ENCODE measurements around the gene CHD1.

CHD1 gene

DNA sequence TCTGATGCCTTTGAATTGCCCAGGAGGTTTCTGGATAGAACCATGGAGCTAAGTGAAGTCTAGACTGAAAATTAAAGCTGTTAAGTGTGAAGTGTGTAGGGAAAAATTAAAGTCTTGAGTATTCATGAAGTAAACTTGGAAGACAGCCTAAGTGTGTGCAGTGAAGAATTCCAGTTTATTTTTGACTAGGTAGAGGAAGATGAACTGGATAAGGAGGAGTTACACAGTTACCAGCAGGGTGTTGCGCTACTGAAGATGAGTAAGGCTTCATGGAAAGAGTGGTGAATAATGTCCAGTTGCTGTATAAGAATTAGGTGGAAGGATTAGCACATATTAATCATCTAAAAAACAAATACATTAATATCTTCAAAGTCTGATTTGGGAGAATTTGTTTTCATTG lies 5.7 kb upstream of the CHD1 start:
- DNase-seq: no peak

GRCh38 chr5:98933445-98934072 lies 4.8 kb upstream of the CHD1 start:
- peak; percentile 72 for DNase-seq

- DNase-seq: no peak
Measured at GRCh38 chr5:98930972-98931762, 2.4 kb upstream of the CHD1 start.

DNA sequence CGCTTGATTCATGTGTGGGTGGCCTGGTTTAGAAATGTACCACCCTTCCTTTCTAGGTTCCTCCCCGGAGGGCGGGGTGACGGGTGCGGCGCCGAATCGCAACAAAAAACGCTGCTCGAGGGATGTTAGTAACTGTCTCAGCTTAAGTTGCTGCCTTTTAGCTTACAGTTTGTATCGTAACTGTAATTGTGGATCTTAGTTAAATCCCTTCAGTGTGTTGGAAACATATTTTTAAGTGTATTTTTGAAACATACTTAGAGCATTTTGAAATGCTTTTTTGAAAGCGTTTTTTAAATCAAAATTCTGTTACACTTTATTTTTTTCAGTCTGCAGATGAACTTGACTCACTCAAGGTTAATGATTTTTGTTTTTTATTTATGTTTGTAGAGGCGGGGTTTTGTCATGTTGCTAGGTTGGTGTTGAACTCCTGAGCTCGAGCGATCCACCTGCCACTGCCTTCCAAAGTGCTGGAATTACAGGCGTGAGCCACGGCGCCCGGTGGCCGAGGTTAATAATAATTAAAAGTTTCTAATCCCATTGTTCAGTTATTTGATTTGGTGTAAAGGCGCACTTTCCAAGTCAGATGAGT lies 997 bp upstream of the CHD1 start:
- no peak for DNase-seq

DNA sequence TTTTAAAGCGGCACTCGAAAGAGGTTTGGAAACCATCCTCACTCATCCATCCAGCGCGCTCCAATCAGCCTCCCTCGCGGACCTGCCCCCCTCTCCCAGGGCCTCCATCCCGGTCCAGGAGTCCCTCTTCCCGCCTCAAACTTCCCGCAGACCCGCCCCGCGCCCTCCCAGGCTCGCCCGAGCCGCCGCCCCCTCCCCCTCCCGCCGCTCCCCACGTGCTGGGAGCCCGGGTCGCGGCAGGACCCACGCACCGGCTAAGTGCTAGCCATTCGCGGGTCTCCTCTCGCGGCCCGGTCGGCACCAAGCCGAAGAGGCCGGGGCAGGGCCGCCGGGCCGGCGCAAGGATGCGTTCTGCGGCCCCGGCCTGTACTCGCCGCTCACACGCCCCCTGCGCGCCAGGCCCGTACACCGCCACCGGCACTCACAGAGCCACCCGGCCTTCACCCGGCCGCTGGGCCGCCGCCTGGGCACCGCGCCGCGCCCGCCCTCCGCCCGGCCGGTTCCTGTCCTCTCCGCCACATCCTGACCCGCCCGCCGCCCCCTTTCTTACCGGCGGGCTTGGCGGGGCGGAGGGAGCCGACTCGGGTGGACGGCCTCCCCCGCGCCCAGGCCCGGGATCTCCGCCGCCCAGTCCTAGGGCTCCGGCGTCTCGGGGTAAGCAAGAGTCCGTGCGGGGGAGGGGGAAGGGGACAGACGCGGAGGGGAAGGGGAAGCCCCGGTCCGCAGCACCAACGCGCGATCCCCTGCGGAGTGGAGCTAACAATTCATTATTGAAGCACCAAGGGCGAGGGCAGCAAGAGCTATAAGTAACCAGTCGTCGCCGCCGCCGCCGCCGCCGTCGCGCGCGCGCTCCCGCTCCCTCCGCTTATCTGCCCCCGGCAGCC lies 576 bp downstream of the CHD1 start:
- DNase-seq: peak; percentile 52

DNA sequence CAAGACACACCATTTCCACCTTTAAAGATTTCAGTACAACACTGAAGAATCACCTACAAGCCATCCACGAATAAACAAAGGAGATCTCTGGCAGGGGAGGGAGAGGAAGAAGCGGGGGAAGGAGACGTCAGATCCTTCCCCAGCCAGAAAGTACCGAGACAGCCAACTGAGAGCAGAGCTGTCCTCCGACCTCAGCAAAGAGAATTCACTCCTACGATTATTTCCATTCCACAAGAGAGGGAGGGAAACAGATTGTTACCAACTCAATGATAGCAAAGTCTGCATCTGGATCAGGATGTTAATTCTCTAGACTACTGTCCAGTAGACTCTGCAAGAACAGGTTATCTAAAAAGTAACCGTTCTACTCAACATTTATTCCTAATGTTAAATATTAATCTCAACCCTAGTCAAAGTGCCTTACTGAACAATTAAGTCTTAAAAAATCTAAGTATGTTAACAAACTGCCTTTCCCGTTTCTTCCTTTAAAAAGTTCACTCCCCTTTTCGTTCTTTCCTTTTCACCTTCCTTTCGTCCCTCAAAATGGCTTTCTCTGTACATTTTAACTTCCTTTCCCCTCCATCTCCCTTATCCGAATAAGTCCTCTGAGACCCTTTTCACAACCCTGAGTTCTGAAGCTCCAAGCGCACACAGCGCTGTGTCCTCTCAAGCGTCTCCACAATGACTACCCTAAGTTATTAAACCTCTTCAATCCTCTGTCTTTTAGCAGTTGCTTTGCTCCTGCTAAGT lies 1.4 kb downstream of the CHD1 start:
- peak; percentile 86 for DNase-seq

GRCh38 chr5:98923966-98924365 lies 4.8 kb downstream of the CHD1 start:
- no peak for DNase-seq

DNA sequence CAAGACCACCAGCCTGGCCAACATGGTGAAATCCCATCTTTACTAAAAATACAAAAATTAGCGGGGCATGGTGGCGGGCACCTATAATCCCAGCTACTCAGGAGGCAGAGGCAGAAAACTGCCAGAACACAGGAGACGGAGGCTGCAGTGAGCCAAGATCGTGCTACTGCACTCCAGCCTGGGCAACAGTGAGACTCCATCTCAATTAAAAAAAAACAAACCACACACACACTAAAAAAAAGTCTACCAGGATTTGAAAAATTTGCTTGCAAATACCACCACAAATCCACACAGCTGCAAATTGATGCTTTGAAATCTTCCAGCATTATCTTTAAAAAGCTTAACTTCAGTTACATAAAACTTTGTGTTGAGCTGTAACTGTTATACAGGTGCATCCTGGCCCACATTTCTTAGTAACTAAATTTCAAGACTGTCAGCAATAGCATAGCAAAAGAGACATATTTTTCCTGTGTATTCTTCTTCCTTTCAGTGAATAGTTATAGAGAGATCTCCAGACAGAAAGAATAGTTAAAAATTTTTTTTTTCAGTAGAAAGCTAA lies 6.8 kb downstream of the CHD1 start:
- no peak for DNase-seq

DNA sequence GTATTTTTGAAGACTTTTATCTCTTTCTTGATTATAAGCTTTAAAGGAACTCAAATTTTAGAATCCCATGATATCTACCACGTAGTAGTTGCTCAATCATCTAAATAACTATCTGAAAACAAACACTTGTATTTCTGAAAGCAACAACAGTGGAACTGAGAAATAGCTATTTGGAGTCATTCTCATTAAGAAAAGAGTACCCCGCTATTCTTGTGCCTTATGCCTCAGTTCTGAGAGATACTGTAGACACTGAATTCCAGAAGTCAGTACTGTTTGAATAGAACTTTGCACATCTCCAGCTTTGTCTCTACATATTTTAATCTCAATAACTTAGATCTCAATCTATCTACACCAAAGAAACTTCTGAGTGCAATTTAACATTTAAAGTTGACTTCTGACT lies 11.4 kb downstream of the CHD1 start:
- DNase-seq: no peak

GRCh38 chr5:98916540-98916939 lies 12.3 kb downstream of the CHD1 start:
- DNase-seq: no peak

- DNase-seq: no peak
Measured at GRCh38 chr5:98913911-98914310, 14.9 kb downstream of the CHD1 start.

GRCh38 chr5:98911280-98912040 lies 17.3 kb downstream of the CHD1 start:
- DNase-seq: no peak

DNA sequence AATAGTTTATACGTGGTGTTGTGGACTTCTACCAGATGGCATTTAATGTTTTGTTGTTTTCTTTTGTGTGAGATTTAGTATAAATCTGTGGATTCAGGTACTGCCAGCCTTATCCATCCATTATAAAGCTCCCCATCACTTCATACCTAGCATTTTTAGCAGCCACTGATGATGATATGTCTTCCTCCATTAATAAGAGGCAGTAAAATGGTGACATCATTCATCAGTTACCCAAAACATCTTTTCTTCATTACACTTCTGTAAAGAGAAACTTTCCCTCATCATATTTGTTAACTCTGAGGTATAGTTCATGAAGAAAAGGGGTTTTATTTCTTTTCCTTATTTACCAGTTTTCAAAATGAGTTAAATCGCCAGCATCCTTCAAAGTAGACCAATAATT lies 19.4 kb downstream of the CHD1 start:
- no peak for DNase-seq

DNA sequence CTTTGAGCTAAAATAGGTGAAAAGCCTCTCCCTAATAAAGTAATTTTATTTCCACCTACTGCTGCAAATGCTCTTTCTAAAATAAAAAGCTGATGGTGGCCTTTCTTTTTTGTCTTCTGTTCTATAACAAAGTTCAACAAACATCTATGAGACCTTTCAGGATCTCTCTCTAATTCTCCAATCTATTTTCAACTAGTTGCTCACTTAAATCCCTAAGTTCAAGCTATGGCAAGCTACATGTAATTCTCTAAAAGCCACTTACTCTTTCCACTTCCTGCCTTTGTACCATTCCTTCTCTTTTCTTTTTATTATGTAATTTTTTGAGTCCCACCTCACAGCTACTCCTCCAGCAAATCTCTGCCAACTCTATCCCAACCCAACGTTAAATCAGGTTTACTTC lies 20.9 kb downstream of the CHD1 start:
- no peak for DNase-seq

DNA sequence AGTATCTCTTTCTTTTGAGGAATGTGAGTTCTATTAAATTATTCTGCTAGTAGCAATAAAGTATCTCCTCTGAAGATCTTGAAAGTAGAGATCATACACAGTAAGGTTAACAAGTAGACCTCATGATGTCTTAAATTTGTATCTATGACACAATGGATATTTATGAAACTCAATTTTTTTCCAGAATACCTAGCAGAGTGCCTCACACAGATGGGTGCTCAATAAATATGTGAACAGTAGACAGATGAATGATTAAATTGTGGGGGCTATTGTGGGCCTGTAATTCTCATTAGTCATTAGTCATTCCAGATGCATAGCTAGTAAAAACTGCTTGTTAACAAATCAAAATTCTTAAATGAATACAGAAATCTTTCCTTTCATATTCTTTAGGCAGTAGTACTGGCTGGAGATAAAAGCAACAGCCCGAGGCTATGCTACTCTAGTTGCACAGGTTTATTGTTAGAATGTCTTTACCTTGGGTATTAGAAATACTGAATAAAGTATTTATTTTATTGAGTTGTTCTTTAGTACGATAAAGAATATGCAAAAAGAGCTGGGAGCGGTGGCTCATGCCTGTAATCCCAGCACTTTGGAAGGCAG lies 22.0 kb downstream of the CHD1 start:
- DNase-seq: no peak

DNA sequence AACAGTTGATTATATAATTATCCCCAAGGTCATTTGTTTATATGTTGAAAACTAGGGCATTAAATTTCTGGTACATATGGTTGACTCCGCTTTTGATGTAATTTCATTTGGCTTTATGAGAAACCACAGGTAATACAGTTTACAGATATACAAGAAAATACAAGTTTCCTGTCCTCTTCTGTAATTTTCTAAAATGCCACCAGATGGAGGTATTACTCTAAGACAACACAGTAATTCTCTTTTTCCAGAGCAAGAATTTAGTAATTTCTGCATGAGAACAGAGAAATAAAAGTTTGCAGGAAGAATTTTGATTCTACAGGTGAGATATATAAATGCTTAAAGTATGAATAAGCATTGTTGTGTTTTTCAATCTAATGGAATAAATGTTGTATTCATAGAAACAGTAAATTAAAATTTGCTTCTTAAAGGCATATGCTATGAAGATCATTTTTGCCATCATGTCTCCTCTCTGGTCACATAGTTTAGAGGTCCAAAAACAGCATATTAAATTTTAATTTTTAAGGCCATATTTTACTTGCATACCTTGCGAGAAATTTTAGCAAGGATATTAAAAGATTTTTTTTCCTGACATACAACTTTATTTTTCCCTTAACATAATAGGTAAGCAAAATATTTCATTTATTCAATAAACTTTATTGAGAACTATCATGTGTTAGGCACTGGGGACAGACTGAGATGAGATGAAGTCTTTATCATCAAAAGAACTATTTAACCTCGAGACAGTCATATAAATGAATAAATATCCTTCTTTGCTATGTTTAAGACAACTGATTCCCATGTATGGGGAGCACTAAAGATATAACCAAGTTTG lies 22.7 kb downstream of the CHD1 start:
- DNase-seq: peak; percentile 77

GRCh38 chr5:98904780-98905179 lies 24.0 kb downstream of the CHD1 start:
- DNase-seq: no peak

- DNase-seq: no peak
Measured at GRCh38 chr5:98902733-98903132, 26.1 kb downstream of the CHD1 start.

GRCh38 chr5:98899456-98899855 lies 29.4 kb downstream of the CHD1 start:
- no peak for DNase-seq

GRCh38 chr5:98898743-98899142 lies 30.1 kb downstream of the CHD1 start:
- no peak for DNase-seq

Data from CD4-positive, alpha-beta T cell treated with Interleukin-21 for 1 hour (primary cell).